Effector CD4-positive, alpha-beta T cell (primary cell): ENCODE measurements around the gene CDKL4. TPM values are rescaled to one million over a fixed set of nuclear protein-coding genes. Genes with fewer than 3 reads are reported as not detected.
A peak's percentile ranks its signal among the peaks of the same experiment; 100 is the strongest.
"Not testable (repeated sequence)": the region's sequence is repeated elsewhere in the genome, so short reads cannot be mapped to it uniquely, and the experiment has no call there.

Experiments used
- DNase-seq: peaks from one replicate; pipeline ENCODE4 v3.0.0-alpha.2; 2020
- total RNA-seq: gene quantifications from one replicate; lab custom pipeline; 2026; lab: John Stamatoyannopoulos, UW

CDKL4 gene
- total RNA-seq: not detected

DNA sequence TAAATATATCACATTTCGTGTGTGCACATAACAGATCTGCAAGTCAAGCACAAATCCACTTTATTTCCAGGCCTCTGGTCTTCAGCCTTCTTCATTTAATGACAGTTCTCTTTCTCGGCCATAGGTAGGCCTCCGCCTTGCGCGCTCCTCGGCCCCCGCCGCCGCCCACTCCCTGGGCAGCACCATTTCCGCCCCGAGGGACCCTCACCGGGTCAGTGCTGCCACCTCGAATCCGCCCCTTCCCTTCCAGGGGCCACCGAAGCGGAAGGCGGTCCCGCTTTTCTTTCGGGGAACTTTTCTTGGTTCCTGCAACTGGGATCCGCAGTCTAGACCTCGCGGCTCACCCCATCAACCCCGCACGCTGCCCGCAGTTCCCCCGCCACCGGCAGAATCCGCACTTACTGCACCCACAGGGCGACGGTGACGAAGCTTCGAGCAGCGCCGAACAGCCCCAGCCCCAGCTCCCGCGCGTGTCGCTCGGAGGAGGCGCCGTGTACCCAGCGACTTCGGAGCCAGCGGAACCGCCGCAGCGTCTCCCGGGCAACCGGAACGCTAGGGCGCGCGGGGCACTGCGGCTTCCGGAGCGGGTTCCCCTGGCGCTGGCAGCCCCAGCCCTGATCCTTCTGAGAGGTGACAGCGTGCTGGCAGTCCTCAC lies at the start of gene CDKL4:
TSS of gene CDKL4 (minus strand) at position 502 of the 655 bp plus-strand sequence.
- DNase-seq: peak; percentile 27

DNA sequence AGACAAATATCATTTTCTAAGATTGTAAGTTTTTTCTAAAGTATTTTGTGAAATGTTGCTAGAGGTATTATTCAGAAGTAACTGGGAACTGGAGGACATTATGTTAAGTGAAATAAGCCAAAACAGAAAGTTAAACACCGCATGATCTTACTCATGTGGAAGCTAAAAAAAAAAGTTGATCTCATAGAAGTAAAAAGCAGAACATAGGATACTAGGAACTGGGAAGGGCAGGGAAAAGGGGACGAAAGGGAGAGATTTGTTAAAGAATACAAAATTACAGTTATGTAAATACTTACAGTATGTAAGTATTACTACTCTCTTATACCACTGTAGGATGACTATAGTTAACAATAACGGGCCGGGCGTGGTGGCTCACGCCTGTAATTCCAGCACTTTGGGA lies 46.7 kb upstream of the CDKL4 start:
- DNase-seq: no peak

- no peak for DNase-seq
Measured at GRCh38 chr2:39289609-39290008, 45.8 kb upstream of the CDKL4 start.

DNA sequence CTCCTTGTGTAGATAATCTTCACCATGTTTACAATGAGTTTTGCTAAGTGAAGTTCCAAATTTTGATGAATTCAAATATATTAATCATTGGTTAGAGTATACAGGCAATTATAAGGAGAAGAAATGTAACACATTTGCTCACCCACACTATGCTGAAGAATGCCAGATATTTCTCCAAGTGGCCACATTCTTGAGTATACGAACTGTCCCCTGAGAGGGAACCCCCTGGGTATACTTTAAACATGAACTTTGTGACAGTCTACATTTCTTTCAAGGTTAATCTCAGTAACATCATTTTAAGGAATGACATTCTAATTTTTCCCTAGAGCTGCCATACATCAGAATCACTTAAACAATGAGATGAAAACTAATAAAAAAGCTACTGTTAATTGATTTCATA lies 39.8 kb upstream of the CDKL4 start:
- no peak for DNase-seq

GRCh38 chr2:39281391-39281790 lies 37.6 kb upstream of the CDKL4 start:
- DNase-seq: no peak

DNA sequence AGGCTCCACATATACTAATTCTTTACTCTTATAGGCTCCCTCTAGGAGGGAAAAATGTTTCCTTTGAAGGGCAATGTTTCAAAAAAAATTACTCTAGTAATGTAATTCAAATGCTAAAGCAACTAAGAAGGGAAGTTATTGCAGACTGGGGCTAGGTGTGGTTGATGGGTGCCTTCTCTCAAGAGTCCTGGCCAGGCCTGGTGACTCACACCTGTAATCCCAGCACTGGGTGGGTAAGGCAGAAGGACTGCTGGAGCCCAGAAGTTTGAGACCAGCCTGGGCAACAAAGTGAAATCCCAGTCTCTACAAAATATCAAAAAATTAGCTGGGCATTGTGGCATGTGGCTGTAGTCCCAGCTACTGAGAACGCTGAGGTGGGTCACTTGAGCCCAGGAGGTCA lies 31.2 kb upstream of the CDKL4 start:
- DNase-seq: no peak

- no peak for DNase-seq
Measured at GRCh38 chr2:39269941-39270340, 26.2 kb upstream of the CDKL4 start.

DNA sequence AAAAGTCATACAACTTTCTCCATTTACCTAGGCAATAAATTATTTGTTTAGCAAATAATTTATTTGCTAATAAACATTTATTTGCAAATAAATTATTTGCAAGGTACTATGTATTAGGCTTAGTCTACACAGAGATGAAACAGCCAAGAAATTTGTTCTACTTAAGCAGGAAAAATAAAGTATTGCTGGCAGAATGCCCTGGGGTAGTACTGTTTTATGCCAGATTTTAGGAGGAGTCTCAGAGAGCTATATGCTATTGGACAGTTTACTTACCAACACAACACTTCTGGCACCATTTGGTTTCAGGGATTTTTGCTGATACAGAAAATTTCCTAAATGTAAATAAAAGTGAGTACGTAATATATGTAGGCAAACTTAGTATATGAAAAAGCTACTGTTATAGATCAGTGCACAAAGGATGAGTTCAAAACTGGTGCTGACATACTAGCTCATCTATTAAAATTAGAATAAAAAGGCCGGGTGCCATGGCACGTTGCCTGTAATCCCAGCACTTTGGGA lies 23.2 kb upstream of the CDKL4 start:
- DNase-seq: no peak

DNA sequence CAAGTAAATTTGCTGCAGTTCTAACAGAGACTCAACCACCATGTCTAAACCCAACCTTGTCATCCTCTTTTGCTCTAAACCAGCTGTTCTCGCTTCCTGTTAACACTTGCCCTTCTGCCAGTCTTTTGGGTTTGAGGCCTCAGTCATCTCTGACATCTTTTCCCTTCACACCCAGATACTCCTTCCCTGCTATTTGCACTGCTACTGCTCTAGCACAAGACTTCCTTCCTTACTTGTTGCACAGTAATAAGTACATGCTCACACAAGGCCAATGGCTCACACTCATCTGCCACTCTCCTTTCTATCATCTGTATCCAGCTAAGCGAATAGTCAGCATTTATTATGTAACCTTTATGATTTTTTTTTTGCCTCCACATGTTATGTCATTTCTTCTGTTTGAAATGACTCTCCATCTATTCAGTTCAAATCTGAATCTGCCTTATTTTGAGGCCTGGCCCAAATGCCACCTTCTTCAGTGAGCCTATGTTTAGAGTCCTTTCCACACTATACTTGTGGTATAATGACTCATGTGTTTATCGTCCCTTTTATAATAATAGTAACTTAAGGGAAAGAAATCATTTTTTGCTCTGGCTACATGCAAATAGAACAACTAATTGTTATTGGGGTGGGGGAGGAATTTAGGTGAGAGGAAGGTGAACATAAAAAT lies 22.5 kb upstream of the CDKL4 start:
- no peak for DNase-seq

DNA sequence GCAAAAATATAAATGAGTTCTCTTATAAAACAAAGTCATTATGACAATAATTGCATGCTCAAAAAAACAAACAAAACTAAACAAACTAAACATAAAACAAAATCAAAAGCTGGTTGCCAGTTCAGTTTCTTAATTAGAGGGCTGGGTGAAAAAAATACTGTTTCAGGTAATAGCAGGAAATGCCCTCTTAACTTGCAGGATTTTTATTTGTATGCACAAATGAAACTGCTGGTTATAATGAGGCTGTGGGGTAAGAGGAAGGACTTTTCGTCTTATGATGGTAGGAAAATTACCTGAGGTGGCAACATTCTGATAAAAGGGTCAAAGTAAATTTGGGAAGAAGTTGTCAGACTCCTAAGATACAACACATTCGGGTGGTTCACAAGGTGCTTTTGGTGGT lies 21.5 kb upstream of the CDKL4 start:
- DNase-seq: no peak

DNA sequence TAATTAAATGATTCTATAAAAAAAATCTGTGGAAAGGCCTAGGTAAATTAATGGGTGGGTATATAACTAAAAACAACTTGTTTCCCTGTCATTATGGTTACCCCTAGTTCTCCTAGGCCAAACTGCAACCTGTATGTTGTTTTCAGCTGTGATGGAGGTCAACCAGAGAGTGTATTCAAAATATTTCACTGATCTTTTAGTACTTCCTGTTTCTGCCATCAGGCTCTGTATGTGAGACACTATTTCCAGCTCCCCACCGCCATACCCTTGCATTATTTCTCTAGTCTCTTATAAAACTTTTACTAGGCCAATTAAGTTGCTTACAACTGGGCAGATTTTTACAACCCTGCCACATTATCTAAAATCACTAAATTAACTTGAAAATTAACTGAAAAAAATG lies 21.0 kb upstream of the CDKL4 start:
- DNase-seq: no peak

- no peak for DNase-seq
Measured at GRCh38 chr2:39260087-39260486, 16.3 kb upstream of the CDKL4 start.

DNA sequence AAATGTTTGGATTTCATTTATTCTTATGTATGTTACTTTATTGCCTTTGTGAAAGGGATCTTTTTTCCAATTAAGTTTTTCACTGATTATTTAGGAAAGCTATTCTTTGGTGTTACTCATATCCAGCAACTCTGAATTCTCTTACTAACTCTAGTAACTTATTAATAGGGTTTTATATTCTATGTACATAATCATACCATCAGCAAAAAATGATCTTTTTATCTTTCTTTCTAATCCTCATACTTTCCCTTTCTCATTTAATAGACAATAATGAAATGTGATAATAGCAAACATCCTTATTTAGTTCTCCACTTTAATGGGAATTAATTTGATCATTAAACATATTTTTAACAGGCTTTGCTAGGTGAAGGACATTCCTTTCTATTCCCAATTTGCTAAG lies 12.3 kb upstream of the CDKL4 start:
- DNase-seq: no peak

GRCh38 chr2:39252888-39253518 lies 9.2 kb upstream of the CDKL4 start:
- DNase-seq: no peak

DNA sequence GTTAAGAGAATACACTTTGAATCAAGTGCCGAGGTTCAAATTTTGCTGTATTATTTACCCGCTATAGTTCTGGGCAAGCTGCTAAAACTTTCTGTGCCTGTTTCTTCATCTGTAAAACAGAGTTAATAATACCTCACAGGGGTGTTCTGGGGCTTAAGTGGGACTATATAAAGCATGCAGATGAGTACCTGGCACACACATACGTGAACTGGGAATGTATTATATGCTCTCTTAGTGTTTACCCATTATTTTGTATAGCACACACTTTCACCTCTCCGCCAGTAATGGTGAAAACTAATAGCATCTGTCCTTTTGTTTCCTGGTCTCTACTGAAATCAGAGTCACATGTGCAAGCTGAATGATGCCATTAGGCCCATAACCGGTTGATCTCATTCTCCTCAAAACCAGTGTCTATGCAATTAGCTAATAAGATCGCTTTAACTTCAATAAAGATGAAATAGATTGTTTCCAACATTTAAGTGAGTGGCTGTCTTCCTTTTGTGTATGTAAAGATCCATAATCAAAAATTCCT lies 3.8 kb upstream of the CDKL4 start:
- DNase-seq: no peak

DNA sequence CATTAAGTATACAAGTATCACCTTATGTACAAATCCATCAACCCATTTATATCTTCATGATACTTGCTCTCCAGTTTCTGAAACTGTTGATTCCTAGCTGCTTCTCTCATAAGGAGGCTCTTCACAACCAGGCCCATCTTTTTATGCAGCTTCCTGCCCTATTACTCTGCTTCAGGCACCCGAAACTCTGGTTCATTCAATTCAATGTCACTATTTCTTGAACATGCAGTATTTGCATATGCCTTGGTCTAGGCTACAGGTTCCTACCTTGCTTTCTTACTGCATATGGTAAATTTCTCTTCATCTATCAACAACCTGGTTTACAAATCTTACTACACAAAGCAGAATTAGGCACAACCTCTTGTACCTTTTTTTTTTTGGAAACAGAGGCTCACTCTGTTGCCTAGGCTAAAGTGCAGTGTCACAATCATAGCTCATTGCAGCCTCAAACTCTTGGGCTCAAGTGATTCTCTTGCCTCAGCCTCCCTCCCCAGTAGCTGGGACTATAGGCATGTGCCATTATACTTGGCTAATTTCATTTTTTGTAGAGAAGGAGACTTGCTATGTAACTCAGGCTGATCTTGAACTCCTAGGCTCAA lies 2.7 kb upstream of the CDKL4 start:
- no peak for DNase-seq

DNA sequence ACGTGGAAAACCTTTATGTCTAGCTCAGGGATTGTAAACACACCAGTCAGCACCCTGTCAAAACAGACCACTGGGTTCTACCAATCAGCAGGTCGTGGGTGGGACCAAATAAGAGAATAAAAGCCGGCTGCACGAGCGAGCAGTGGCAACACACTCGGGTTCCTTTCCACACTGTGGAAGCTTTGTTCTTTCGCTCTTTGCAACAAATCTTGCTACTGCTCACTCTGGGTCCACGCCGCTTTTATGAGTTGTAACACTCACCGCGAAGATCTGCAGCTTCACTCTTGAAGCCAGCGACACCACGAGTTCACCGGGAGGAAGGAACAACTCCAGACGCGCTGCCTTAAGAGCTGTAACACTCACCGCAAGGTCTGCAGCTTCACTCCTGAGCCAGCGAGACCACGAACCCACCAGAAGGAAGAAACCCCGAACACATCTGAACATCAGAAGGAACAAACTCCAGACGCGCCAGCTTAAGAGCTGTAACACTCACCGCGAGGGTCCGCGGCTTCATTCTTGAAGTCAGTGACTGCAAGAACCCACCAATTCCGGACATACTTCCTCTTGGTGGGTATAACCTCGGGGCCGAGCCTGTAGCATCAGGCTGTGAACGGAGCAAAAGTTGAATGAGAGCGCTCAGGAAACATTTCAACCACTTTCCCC lies 1.3 kb upstream of the CDKL4 start:
- not testable (repeated sequence) for DNase-seq

- DNase-seq: not testable (repeated sequence)
Measured at GRCh38 chr2:39244241-39244862, 582 bp upstream of the CDKL4 start.

DNA sequence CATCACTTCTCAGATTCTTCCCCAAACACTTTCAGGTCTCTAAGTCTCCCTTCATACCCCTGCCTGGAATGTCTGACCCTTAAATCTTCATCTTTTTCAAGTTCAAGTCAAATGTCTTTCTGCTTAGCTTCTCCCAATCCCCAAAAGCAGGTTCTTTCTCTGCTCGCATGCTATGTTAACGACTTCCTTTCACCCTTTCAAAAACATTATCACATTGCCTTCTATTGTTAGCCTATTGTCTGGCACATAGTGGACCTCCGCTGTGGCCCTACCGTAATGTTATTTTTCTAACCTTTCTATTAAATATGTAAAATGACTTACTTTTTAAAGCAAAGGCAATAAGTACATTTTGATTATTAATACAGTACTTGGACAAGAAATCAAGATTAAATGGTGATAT lies 2.2 kb downstream of the CDKL4 start:
- DNase-seq: no peak

- no peak for DNase-seq
Measured at GRCh38 chr2:39240758-39241157, 3.0 kb downstream of the CDKL4 start.

DNA sequence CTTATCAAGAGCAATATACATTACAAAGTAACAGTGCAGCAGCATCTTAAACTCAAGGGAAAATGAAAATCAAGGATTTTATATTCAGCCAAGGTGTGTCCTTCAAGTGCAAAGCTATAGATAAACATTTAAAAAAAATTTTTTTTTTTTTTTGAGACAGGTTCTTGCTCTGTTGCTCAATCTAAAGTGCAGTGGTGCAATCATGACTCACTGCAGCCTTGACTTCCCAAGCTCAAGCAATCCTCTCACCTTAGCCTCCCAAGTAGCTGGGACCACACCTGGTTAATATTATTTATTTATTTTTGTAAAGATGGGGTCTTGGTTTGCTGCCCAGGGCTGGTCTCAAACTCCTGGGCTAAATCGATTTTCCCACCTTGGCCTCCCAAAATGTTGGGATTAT lies 9.0 kb downstream of the CDKL4 start:
- no peak for DNase-seq

DNA sequence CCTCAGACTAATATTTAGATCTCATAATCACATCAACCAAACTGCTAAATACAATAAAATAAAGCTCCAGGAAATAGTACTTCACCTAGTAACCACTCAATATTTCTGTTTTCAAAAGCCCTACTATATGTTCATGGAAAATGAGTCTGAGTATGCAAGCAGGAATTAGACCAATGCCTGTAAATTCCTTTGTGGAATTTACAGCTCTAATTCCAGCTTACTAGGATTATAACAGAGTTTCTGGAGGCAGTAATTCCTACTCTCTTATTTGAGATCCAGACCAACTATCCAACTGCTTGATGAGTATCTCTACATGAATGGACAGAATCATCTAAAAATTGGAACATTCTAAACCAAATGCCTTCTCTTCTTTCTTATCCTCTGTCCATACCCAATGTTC lies 11.6 kb downstream of the CDKL4 start:
- DNase-seq: no peak
